GM19468 (cell line): ENCODE data around the gene RAG1.
"Not testable (repeated sequence)": the region's sequence is repeated elsewhere in the genome, so short reads cannot be mapped to it uniquely, and the experiment has no call there.

Experiments used
- ATAC-seq: cut with Tn5 transposase; IDR thresholded peaks from one replicate; pipeline ENCODE4 v1.9.1; 2021; ENCODE audit warnings: mild to moderate bottlenecking, moderate library complexity, moderate number of reproducible peaks; ENCODE audit not compliant: unreplicated experiment; ENCODE audit errors: extremely low read depth

The RAG1 gene

GRCh38 chr11:36567694-36568093 lies at the start of gene RAG1:
Gene RAG1, plus strand, starts transcription at chr11:36568007. Its CDS starts 5,298 bp downstream, at chr11:36573305.
- ATAC-seq = no peak

DNA sequence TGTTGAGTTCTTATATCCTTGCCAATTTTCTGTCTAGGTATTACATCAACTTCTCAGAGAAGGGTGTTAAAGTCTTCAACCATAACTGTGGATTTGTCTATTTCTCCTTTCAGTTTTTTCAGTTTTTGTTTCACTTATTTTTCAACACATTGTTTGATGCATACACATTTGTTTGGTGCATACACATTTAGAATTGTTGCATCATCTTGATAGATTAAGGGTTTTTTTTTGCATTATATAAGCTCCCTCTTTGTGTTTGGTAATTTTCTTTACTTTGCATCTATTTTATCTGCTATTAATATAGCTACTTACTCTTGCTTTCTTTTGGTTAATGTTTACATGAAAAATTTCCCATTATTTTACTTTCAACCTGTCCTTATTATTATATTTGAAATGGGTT lies 37.0 kb upstream of the RAG1 start:
- ATAC-seq = no peak

DNA sequence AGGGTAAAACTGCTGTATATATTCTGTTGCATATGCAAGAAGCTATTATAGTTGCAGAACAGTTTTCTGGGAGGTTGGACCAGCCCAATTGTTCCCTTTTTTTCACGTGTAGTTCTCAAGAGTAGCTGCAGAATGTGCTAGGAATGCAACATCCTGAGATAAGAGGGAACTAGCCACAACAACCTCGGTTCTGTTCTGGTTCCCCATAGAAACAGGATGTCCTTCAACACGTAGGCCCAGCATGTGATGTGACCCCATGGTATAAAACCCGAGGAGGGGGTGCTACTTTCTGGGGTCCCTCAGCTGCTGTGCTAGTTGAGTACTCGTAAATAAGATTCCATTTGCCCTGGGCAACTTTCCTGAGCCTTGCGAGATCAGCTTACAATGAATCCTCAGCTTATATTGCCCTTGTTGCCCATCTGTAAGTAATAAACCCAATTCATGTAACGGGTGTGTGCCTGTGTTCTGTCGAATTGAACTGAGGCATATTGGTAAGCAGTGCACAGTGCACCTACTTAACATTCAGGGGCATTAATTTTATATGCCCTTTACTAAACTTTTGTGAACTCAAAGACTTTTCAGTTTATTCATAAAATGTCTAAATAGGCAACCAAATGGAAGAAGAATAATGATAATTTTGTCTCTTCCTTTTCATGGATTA lies 34.7 kb upstream of the RAG1 start:
- no peak for ATAC-seq

- ATAC-seq = no peak
These were observed 33.4 kb upstream of the RAG1 start for GRCh38 chr11:36534276-36534840.

GRCh38 chr11:36540998-36541397 lies 26.8 kb upstream of the RAG1 start:
- ATAC-seq = peak; percentile 80

- ATAC-seq = no peak
These were observed 17.3 kb upstream of the RAG1 start for GRCh38 chr11:36550385-36551115.

- not testable (repeated sequence) for ATAC-seq
These were observed 10.4 kb upstream of the RAG1 start for GRCh38 chr11:36557390-36557789.

DNA sequence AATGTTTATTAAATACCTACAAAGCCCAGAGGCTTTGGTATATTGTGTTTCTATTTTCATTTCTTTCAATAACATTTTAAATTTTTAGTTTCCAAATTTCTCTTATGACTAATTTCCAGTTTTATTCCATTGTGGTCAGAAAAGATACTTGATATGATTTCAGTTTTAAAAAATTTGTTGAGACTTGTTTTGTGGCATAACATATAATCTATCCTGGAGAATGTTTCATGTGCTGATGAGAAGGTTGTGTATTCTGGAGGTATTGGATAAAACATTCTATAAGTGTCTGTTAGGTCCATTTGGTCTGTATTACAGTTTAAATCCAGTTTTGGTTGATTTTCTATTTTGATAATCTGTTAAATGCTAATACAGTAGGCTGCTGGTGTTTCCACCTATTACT lies 9.8 kb upstream of the RAG1 start:
- no peak for ATAC-seq

DNA sequence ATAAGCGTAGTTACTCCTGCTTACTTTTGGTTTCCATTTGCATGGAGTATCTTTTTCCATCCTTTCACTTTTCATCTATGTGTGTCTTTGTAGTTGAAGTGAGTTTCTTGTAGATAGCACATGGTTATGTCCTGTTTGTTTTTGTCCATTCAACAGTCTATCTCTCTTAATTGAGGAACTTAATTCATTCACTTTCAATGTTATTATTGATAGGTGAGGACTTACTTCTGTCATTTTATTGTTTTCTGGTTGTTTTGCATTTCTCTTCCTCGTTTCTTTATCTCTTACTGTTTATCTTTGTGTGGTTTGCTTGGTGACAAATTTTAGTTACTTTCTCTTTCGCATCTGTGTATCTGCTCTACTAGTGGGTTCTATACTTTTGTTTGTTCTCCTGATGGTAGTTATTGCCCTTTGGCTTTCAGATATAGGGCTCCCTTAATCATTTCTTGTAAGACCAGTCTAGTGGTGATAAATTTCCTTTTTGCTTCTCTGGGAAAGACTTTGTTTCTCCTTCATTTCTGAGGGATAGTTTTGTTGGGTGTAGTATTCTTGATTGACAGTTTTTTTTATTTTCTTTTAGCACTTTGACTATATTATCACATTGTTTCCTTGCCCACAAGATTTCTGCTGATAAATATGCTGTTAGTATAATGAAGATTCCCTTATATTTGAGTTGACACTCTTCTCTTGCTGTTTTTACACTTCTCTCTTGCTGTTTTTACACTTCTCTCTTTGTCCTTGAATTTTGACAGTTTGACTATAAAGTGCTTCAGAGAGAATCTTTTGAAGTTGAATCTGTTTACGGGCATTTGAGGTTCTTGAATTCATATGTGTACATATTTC lies 9.0 kb upstream of the RAG1 start:
- no peak for ATAC-seq

DNA sequence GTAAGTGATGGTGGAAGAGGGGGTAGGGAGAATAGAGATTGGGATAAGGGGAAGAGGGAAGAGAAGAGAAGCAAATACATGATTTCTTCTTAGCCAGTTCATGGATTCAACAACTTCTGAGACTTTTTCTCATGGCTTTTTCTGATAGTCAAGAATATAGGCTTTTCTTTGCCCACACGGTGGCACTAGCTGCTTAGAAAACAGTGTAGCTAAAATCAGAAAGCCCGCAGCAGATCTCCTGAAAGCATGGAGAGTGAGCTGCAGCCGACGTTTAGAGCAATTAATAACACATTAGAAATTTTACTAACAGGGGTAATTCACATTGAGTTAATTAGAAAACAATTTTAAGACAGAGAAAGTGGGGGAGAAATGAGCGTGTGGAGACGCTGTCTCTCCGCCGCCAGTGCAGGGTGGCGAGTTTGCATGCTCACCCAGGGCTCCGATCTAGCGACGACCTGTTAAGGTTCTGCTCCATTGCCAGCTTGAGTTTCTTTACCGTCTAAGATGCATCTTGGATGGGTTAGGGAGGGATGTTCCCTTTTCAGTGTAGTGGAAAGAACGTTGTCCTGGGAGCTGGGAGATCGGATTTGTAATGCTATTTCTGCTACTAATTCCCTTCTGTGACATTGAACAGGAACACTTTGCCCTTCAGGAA lies 3.3 kb upstream of the RAG1 start:
- no peak for ATAC-seq

DNA sequence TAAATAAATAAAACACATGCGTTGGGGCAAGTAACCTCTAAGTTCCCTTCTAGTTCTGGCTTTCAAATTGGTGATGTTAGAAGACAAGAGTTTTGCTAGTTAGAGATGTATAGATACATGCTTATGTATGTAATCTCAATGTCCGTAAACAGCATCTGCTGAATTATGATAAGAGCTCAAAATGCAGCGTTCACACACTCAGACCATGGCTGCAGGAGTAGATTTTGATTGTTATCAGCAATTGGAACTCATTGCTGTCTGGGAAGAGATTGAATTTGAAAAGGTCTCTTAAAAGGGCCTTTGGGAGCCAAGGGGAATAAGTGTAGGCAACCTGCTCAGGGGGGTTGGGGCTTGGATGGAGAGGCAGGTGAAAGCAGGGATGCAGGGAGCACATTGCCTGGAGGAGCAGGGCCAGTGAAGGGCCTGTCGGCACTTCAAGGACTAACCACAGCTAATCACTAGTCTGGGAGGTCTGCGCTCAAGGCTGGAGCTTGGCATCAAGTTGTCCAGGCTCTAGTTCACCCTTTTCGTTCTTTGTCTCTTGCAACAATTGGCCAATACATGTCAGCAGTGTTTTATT lies 2.7 kb upstream of the RAG1 start:
- ATAC-seq = no peak

GRCh38 chr11:36566407-36567053 lies 1.3 kb upstream of the RAG1 start:
- no peak for ATAC-seq

- ATAC-seq = no peak
These were observed 1.3 kb downstream of the RAG1 start for GRCh38 chr11:36569095-36569494.

GRCh38 chr11:36574486-36574885 lies 6.7 kb downstream of the RAG1 start:
- no peak for ATAC-seq

DNA sequence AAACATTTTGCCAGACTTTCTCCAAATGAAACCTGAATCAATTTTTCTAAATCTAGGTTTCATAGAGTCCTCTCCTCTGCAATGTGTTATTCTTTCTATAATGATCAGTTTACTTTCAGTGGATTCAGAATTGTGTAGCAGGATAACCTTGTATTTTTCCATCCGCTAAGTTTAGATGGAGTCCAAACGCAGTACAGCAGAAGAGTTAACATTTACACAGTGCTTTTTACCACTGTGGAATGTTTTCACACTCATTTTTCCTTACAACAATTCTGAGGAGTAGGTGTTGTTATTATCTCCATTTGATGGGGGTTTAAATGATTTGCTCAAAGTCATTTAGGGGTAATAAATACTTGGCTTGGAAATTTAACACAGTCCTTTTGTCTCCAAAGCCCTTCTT lies 9.6 kb downstream of the RAG1 start:
- no peak for ATAC-seq

- ATAC-seq = no peak
These were observed 10.1 kb downstream of the RAG1 start for GRCh38 chr11:36577859-36578258.

DNA sequence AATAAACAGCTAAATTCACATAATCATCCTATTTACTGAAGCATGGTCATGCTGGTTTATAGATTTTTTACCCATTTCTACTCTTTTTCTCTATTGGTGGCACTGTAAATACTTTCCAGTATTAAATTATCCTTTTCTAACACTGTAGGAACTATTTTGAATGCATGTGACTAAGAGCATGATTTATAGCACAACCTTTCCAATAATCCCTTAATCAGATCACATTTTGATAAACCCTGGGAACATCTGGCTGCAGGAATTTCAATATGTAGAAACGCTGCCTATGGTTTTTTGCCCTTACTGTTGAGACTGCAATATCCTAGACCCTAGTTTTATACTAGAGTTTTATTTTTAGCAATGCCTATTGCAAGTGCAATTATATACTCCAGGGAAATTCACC lies 10.7 kb downstream of the RAG1 start:
- ATAC-seq = no peak

DNA sequence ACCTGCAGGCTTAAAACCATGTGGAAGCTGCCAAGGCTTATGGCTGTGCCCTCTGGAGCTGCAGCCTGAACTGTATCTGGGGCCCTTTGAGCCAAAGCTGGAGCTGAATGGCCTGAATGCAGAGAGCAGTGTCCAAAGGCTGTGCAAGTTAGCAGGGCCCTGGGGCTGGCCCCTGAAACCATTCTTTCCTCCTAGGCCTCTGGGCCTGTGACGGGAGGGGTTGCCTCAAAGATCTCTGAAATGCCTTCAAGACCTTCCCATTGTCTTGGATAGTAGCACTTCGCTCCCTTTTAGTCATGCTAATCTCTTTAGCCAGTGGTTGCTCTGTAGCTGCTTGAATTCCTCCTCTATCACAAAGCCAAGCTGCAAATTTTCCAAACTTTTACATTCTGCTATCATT lies 13.7 kb downstream of the RAG1 start:
- ATAC-seq = no peak

- ATAC-seq = no peak
These were observed 15.9 kb downstream of the RAG1 start for GRCh38 chr11:36583667-36584066.
